Fibroblast of lung (primary cell): ENCODE measurements around the gene RPS6KL1. TPM values are rescaled to one million over a fixed set of nuclear protein-coding genes. Genes with fewer than 3 reads are reported as not detected.

Experiments
- DNase-seq, 2 donors: peaks; one replicate each; pipeline versions ENCODE4 v3.0.0 to v3.0.0-alpha.2; 2010; ENCODE audit warnings: low read depth in 2 of 2
- H2AFZ ChIP-seq: 2 replicates; pipeline ENCODE4 v1.5.1; 2012; ENCODE audit warnings: low read length, control low read depth, inconsistent platforms
- H3K27ac ChIP-seq: 2 replicates; pipeline ENCODE4 v1.5.1; 2011; ENCODE audit warnings: low read length, control low read depth; ENCODE audit not compliant: insufficient read depth
- H3K27me3 ChIP-seq: 2 replicates; pipeline ENCODE4 v1.5.1; 2011; ENCODE audit warnings: mild to moderate bottlenecking, low read length; ENCODE audit not compliant: control insufficient read depth, insufficient read depth
- H3K36me3 ChIP-seq: 2 replicates; pipeline ENCODE4 v1.5.1; 2011; ENCODE audit warnings: low read length; ENCODE audit not compliant: control insufficient read depth, insufficient read depth
- H3K4me1 ChIP-seq: 2 replicates; pipeline ENCODE4 v1.5.1; 2011; ENCODE audit warnings: low read length; ENCODE audit not compliant: control insufficient read depth, insufficient read depth; ENCODE audit errors: extremely low read depth
- H3K4me2 ChIP-seq: 2 replicates; pipeline ENCODE4 v1.5.1; 2011; ENCODE audit warnings: low read length, control low read depth; ENCODE audit not compliant: insufficient read depth; ENCODE audit errors: extremely low read depth
- H3K4me3 ChIP-seq, 4 experiments: fragments of 200-600 bp in 1 of 4; sonication (generic) in 1 of 4; replicated peaks in 1 of 4; 2 replicates each; pipeline ENCODE4 v1.5.1; 2011 to 2016; ENCODE audit warnings: low read length in 4 of 4, low read depth in 3 of 4, mild to moderate bottlenecking in 3 of 4, control low read depth in 2 of 4, inconsistent platforms in 1 of 4, mixed read lengths in 1 of 4; ENCODE audit not compliant: insufficient read depth in 1 of 4; ENCODE audit errors: control extremely low read depth in 1 of 4
- H3K79me2 ChIP-seq: 2 replicates; pipeline ENCODE4 v1.5.1; 2012; ENCODE audit warnings: mild to moderate bottlenecking, low read length, inconsistent platforms; ENCODE audit not compliant: control insufficient read depth, insufficient read depth
- H3K9ac ChIP-seq: 2 replicates; pipeline ENCODE4 v1.5.1; 2011; ENCODE audit warnings: mild to moderate bottlenecking, low read length, control low read depth; ENCODE audit not compliant: insufficient read depth
- H3K9me3 ChIP-seq: 2 replicates; pipeline ENCODE4 v1.5.1; 2012; ENCODE audit warnings: low read depth, low read length; ENCODE audit not compliant: control insufficient read depth, insufficient read depth
- H4K20me1 ChIP-seq: 2 replicates; pipeline ENCODE4 v1.5.1; 2011; ENCODE audit warnings: low read length; ENCODE audit not compliant: control insufficient read depth, insufficient read depth; ENCODE audit errors: extremely low read depth
- CTCF ChIP-seq, 2 donors: IDR thresholded peaks in 1 of 2; conservative IDR thresholded peaks in 1 of 2; 1 replicate in 1 of 2; 2 replicates in 1 of 2; pipeline ENCODE4 v1.5.1; 2011 to 2012; ENCODE audit warnings: low read length in 2 of 2, control low read depth in 1 of 2, inconsistent platforms in 1 of 2, low read depth in 1 of 2, mild to moderate bottlenecking in 1 of 2
- EZH2 ChIP-seq: IDR thresholded peaks from 2 replicates; pipeline ENCODE4 v1.5.1; 2012; ENCODE audit warnings: low read length, control low read depth, mild to moderate bottlenecking; ENCODE audit errors: missing control alignments
- polyA plus RNA-seq, 2 donors: library from polyadenylated mRNA; depleted of rRNA in 1 of 2; stranded (reverse) in 1 of 2; unstranded in 1 of 2; fragments of >200 nt; gene quantifications; 2 replicates each; pipeline ENCODE4 v1.2.1, GENCODE V29; 2011 to 2012; ENCODE audit warnings: missing spikeins in 1 of 2
- total RNA-seq: library from RNA; depleted of rRNA; stranded (reverse); fragments of >200 nt; gene quantifications from 2 replicates; pipeline ENCODE4 v1.2.1, GENCODE V29; 2014

The RPS6KL1 gene
- total and polyA plus RNA-seq, 2 donors (not counting 1 experiment from before 2014, with no cell fraction given) = 0.52 to 1.2 TPM

GRCh38 chr14:74917178-74917543 lies 5.9 kb downstream of the RPS6KL1 start:
- Histone ChIP-seq H3K4me3 (no peak overlapping the region), H4K20me1 (no peaks in the 10 kb centered on the region), H3K9me3 (no peaks in the 10 kb centered on the region), H3K27me3 (no peaks in the 10 kb centered on the region), H2AFZ (no peak overlapping the region), H3K36me3 (no peaks in the 10 kb centered on the region), H3K9ac (no peak overlapping the region), H3K4me1 (peaks cover 4% of the 10 kb centered on the region), H3K4me2 (no peak overlapping the region), H3K79me2 (no peaks in the 10 kb centered on the region), H3K27ac (no peak overlapping the region)
- DNase-seq = no peak
- TF ChIP-seq CTCF (conservative IDR thresholded peaks at IDR 0.05 in 1 of 2, IDR thresholded peaks at IDR 0.05 in 1 of 2; ENCODE audit: low read depth in 1 of 2, low read length in 2 of 2) = no peak
- no peak for TF ChIP-seq EZH2

- H3K36me3 ChIP-seq = no peaks in the 10 kb centered on the region
- H3K27me3 ChIP-seq = no peaks in the 10 kb centered on the region
- H3K9ac ChIP-seq = no peak overlapping the region
- H3K79me2 ChIP-seq = no peaks in the 10 kb centered on the region
- no peak overlapping the region for H3K27ac ChIP-seq
- H3K9me3 ChIP-seq = no peaks in the 10 kb centered on the region
- no peak overlapping the region for H3K4me2 ChIP-seq
- no peak for TF ChIP-seq EZH2
- no peak for TF ChIP-seq CTCF (conservative IDR thresholded peaks at IDR 0.05 in 1 of 2, IDR thresholded peaks at IDR 0.05 in 1 of 2; ENCODE audit: low read depth in 1 of 2, low read length in 2 of 2)
- H3K4me1 ChIP-seq = peaks cover 4% of the 10 kb centered on the region
- H4K20me1 ChIP-seq = no peaks in the 10 kb centered on the region
- no peak overlapping the region for H3K4me3 ChIP-seq
- H2AFZ ChIP-seq = no peak overlapping the region
- DNase-seq = no peak
These were observed 7.2 kb downstream of the RPS6KL1 start for GRCh38 chr14:74915826-74916225.

GRCh38 chr14:74915426-74915825 lies 7.6 kb downstream of the RPS6KL1 start:
- Histone ChIP-seq H3K27ac (no peak overlapping the region), H3K4me2 (no peak overlapping the region), H3K36me3 (no peaks in the 10 kb centered on the region), H3K27me3 (no peaks in the 10 kb centered on the region), H3K79me2 (no peaks in the 10 kb centered on the region), H3K9me3 (no peaks in the 10 kb centered on the region), H3K4me3 (no peak overlapping the region), H2AFZ (no peak overlapping the region), H3K9ac (no peak overlapping the region), H3K4me1 (peaks cover 5% of the 10 kb centered on the region), H4K20me1 (no peaks in the 10 kb centered on the region)
- no peak for DNase-seq
- TF ChIP-seq EZH2 (no peak), CTCF (conservative IDR thresholded peaks at IDR 0.05 in 1 of 2, IDR thresholded peaks at IDR 0.05 in 1 of 2; ENCODE audit: low read depth in 1 of 2, low read length in 2 of 2) (no peak)
